Measurements from ENCODE around the gene SPEF1. TPM values are rescaled to one million over a fixed set of nuclear protein-coding genes. Genes with fewer than 3 reads are reported as not detected.

The SPEF1 gene
- total and polyA plus RNA-seq, 3 donors from 2014 or later: 9.8 to 28.8 (median 12.1) TPM

GRCh38 chr20:3754276-3754630, 27.0 kb downstream of the SPEF1 start:
- no peak overlapping the region for H3K4me3 ChIP-seq
- H3K36me3 ChIP-seq (ENCODE audit: low read depth, missing control alignments): no peaks in the 10 kb centered on the region
- no peak overlapping the region for H3K27ac ChIP-seq
- no peaks in the 10 kb centered on the region for H3K27me3 ChIP-seq
- H3K4me1 ChIP-seq: no peaks in the 10 kb centered on the region
- TF ChIP-seq, protein P1, sequence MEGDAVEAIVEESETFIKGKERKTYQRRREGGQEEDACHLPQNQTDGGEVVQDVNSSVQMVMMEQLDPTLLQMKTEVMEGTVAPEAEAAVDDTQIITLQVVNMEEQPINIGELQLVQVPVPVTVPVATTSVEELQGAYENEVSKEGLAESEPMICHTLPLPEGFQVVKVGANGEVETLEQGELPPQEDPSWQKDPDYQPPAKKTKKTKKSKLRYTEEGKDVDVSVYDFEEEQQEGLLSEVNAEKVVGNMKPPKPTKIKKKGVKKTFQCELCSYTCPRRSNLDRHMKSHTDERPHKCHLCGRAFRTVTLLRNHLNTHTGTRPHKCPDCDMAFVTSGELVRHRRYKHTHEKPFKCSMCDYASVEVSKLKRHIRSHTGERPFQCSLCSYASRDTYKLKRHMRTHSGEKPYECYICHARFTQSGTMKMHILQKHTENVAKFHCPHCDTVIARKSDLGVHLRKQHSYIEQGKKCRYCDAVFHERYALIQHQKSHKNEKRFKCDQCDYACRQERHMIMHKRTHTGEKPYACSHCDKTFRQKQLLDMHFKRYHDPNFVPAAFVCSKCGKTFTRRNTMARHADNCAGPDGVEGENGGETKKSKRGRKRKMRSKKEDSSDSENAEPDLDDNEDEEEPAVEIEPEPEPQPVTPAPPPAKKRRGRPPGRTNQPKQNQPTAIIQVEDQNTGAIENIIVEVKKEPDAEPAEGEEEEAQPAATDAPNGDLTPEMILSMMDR (IDR thresholded peaks at IDR 0.05): no peak
- TF ChIP-seq POLR2A (IDR thresholded peaks at IDR 0.05): no peak
- WGBS, 2 donors: 91 to 93% methylated on average over 14 to 16 of the region's 16 CpGs
- no peaks in the 10 kb centered on the region for H3K9me3 ChIP-seq
- intact Hi-C loops (cut with DNase I; ENCODE audit: low total_unique reads): no loop called here
- DNase-seq: no peak

- H3K36me3 ChIP-seq (ENCODE audit: low read depth, missing control alignments): no peaks in the 10 kb centered on the region
- DNase-seq: no peak
- no peaks in the 10 kb centered on the region for H3K4me1 ChIP-seq
- no peaks in the 10 kb centered on the region for H3K27me3 ChIP-seq
- 86 to 87% methylated on average over 25 to 26 of the region's 26 CpGs for WGBS, 2 donors
- no peaks in the 10 kb centered on the region for H3K9me3 ChIP-seq
- no peak overlapping the region for H3K27ac ChIP-seq
- H3K4me3 ChIP-seq: no peak overlapping the region
- no peak for TF ChIP-seq POLR2A (IDR thresholded peaks at IDR 0.05)
- TF ChIP-seq, protein P1 (IDR thresholded peaks at IDR 0.05): no peak
- intact Hi-C loops (cut with DNase I; ENCODE audit: low total_unique reads): no loop called here
Measured at GRCh38 chr20:3753501-3754275, 27.6 kb downstream of the SPEF1 start.

GRCh38 chr20:3753098-3753497, 28.1 kb downstream of the SPEF1 start:
- no peaks in the 10 kb centered on the region for H3K36me3 ChIP-seq (ENCODE audit: low read depth, missing control alignments)
- no peak for TF ChIP-seq POLR2A (IDR thresholded peaks at IDR 0.05)
- TF ChIP-seq, protein P1 (IDR thresholded peaks at IDR 0.05): peak; percentile 47 to 75 (median 66)
- H3K27ac ChIP-seq: no peak overlapping the region
- H3K27me3 ChIP-seq: no peaks in the 10 kb centered on the region
- intact Hi-C loops (cut with DNase I; ENCODE audit: low total_unique reads): no loop called here
- H3K4me3 ChIP-seq: no peak overlapping the region
- WGBS, 2 donors: 34 to 38% methylated on average over 4 of the region's 4 CpGs
- DNase-seq: peak; percentile 83
- no peaks in the 10 kb centered on the region for H3K9me3 ChIP-seq
- H3K4me1 ChIP-seq: no peaks in the 10 kb centered on the region

DNA sequence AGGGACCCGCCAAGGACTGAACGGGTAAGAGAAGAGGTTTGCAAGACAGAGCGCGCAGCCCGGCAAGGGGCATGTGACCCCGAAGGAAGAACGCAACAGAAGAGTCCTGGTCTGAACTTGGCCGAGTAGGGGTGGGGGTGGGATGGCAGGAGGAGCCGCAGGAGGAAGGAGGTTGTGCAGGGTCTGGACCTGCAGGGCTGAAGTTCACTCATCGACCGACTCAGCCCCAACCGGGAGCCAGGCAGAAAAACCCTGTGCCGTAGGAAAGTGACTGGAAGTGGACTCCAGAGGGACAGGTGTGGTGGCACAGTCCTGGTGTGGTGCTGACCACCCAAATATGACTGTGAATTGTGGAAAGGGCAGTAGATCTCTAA, 28.9 kb downstream of the SPEF1 start:
- DNase-seq: no peak
- no peaks in the 10 kb centered on the region for H3K27me3 ChIP-seq
- no peak overlapping the region for H3K27ac ChIP-seq
- peak overlapping the region; percentile 15 to 53 for H3K4me3 ChIP-seq
- intact Hi-C loops (cut with DNase I; ENCODE audit: low total_unique reads): no loop called here
- H3K36me3 ChIP-seq (ENCODE audit: low read depth, missing control alignments): no peaks in the 10 kb centered on the region
- 52 to 54% methylated on average over 13 of the region's 13 CpGs for WGBS, 2 donors
- no peaks in the 10 kb centered on the region for H3K9me3 ChIP-seq
- H3K4me1 ChIP-seq: no peaks in the 10 kb centered on the region
- TF ChIP-seq POLR2A (IDR thresholded peaks at IDR 0.05): no peak
- TF ChIP-seq, protein P1 (IDR thresholded peaks at IDR 0.05): no peak
